Activated CD4-positive, alpha-beta T cell treated with anti-CD3 and anti-CD28 coated beads for 36 hours (primary cell): ENCODE data around the gene CHMP2B. TPM values are rescaled to one million over a fixed set of nuclear protein-coding genes. Genes with fewer than 3 reads are reported as not detected.

Experiments
- ATAC-seq: fragments of 200-7000 bp; cut with Tn5 transposase; one replicate; pipeline ENCODE4 v1.10.0; 2021; ENCODE audit warnings: mild to moderate bottlenecking, moderate library complexity
- CTCF ChIA-PET: fragments of 350-600 bp; sonication (Branson Sonifier 250); formaldehyde crosslinking; loops from one replicate; lab custom pipeline; 2021; ENCODE audit warnings: antibody characterized with exemption; lab: Charles Lee
- POLR2A ChIA-PET: fragments of 350-600 bp; sonication (Branson Sonifier 250); formaldehyde crosslinking; loops from one replicate; lab custom pipeline; 2021; ENCODE audit warnings: antibody characterized with exemption, inconsistent platforms; lab: Charles Lee
- DNase-seq: peaks from one replicate; pipeline ENCODE4 v3.0.0-alpha.2; 2020
- H3K27ac Mint-ChIP-seq: one replicate; pipeline ENCODE4 v1.8.0; 2021; ENCODE audit warnings: mixed read lengths
- H3K27me3 Mint-ChIP-seq: one replicate; pipeline ENCODE4 v1.8.0; 2021; ENCODE audit warnings: mixed read lengths
- H3K36me3 Mint-ChIP-seq: one replicate; pipeline ENCODE4 v1.8.0; 2021; ENCODE audit warnings: low read depth, mixed read lengths
- H3K4me1 Mint-ChIP-seq: one replicate; pipeline ENCODE4 v1.8.0; 2021; ENCODE audit warnings: mixed read lengths
- H3K4me3 Mint-ChIP-seq: one replicate; pipeline ENCODE4 v1.8.0; 2021; ENCODE audit warnings: mild to moderate bottlenecking, moderate library complexity, mixed read lengths
- H3K9me3 Mint-ChIP-seq: one replicate; pipeline ENCODE4 v1.8.0; 2021; ENCODE audit warnings: low read depth, mixed read lengths
- intact Hi-C, 2 experiments: fragments of 100-400 bp; cut with DNase I in 1 of 2; cut with micrococcal nuclease in 1 of 2; formaldehyde crosslinking; loops; one replicate each; pipeline versions ENCODE4 v1.14.2 to v1.15.1; 2022 to 2024; cut with DNase I, micrococcal nuclease
- total RNA-seq, 2 experiments: library from RNA; stranded (reverse); gene quantifications; one replicate each; pipeline ENCODE4 v1.2.3, GENCODE V29; 2021

Gene CHMP2B
- total RNA-seq = 10 to 100 TPM; 25.4 to 29.4 TPM

GRCh38 chr3:87227104-87227834, at the start of gene CHMP2B:
CHMP2B (plus strand) TSS chr3:87227309; CDS start chr3:87227523, 214 bp downstream.
- intact Hi-C loops = loop anchor here (1.0 to 5.0 kb wide), 2 partner anchors 830 to 922 kb away; partner anchors contain the start of genes C3orf38 (in 1 of the 2), CGGBP1 (in 1 of the 2) and ZNF654 (in 1 of the 2)
- H3K4me3 Mint-ChIP-seq = peak within 1 kb of the TSS; percentile 97
- DNase-seq = peak; percentile 94
- peaks cover 3% of the 10 kb centered on the region for H3K9me3 Mint-ChIP-seq
- ChIA-PET POLR2A (interaction anchor here (0.6 kb wide), 3 partner anchors 89 to 1357 kb away, joined by 3 read pairs; no protein-coding TSS in a partner anchor), CTCF (interaction anchor here (1.0 to 1.9 kb wide), 4 partner anchors 32 to 59 kb away, joined by 3 to 4 read pairs (median 4); no protein-coding TSS in a partner anchor)
- H3K4me1 Mint-ChIP-seq = peaks cover 40% of the 10 kb centered on the region
- peak; percentile 94 for ATAC-seq
- H3K36me3 Mint-ChIP-seq = peaks cover 9% of the 10 kb centered on the region
- H3K27me3 Mint-ChIP-seq = peaks cover 9% of the 10 kb centered on the region
- peak within 1 kb of the TSS; percentile 96 for H3K27ac Mint-ChIP-seq

GRCh38 chr3:87179642-87180041, 47.5 kb upstream of the CHMP2B start:
- Mint-ChIP-seq H3K9me3 (no peaks in the 10 kb centered on the region), H3K27ac (no peak overlapping the region), H3K4me1 (no peaks in the 10 kb centered on the region), H3K27me3 (peaks cover 7% of the 10 kb centered on the region), H3K36me3 (no peaks in the 10 kb centered on the region), H3K4me3 (no peak overlapping the region)
- ChIA-PET POLR2A (no interaction called here), CTCF (interaction anchor here (0.6 to 0.8 kb wide), 2 partner anchors 48 to 448 kb away, joined by 4 to 5 read pairs; no protein-coding TSS in a partner anchor)
- intact Hi-C loops = no loop called here
- ATAC-seq (no peak), DNase-seq (no peak)

GRCh38 chr3:87181551-87181950, 45.6 kb upstream of the CHMP2B start:
- no peak overlapping the region for H3K4me3 Mint-ChIP-seq
- intact Hi-C loops = no loop called here

GRCh38 chr3:87182023-87182422, 45.1 kb upstream of the CHMP2B start:
- intact Hi-C loops = no loop called here
- CTCF ChIA-PET = no interaction called here

More at GRCh38 chr3:87181551-87181950, 45.6 kb upstream of the CHMP2B start:
- Mint-ChIP-seq H3K27ac (no peak overlapping the region), H3K27me3 (peaks cover 7% of the 10 kb centered on the region), H3K9me3 (no peaks in the 10 kb centered on the region), H3K4me1 (no peaks in the 10 kb centered on the region), H3K36me3 (no peaks in the 10 kb centered on the region)
- no peak for DNase-seq
- POLR2A ChIA-PET = no interaction called here
- ATAC-seq = no peak
- CTCF ChIA-PET = no interaction called here

GRCh38 chr3:87186608-87187159, 40.4 kb upstream of the CHMP2B start:
- ATAC-seq (no peak), DNase-seq (no peak)
- intact Hi-C loops = no loop called here
- H3K36me3 Mint-ChIP-seq = no peaks in the 10 kb centered on the region
- H3K27ac Mint-ChIP-seq = no peak overlapping the region
- ChIA-PET POLR2A (no interaction called here), CTCF (no interaction called here)
- peaks cover 7% of the 10 kb centered on the region for H3K27me3 Mint-ChIP-seq
- H3K9me3 Mint-ChIP-seq = no peaks in the 10 kb centered on the region
- H3K4me1 Mint-ChIP-seq = no peaks in the 10 kb centered on the region
- H3K4me3 Mint-ChIP-seq = no peak overlapping the region

More at GRCh38 chr3:87182023-87182422, 45.1 kb upstream of the CHMP2B start:
- Mint-ChIP-seq H3K27ac (no peak overlapping the region), H3K4me1 (no peaks in the 10 kb centered on the region), H3K36me3 (no peaks in the 10 kb centered on the region), H3K9me3 (no peaks in the 10 kb centered on the region), H3K27me3 (peaks cover 11% of the 10 kb centered on the region), H3K4me3 (no peak overlapping the region)
- DNase-seq (no peak), ATAC-seq (no peak)
- POLR2A ChIA-PET = no interaction called here

- no peak for ATAC-seq
- Mint-ChIP-seq H3K9me3 (no peaks in the 10 kb centered on the region), H3K4me1 (no peaks in the 10 kb centered on the region), H3K27ac (no peak overlapping the region), H3K27me3 (peaks cover 5% of the 10 kb centered on the region), H3K36me3 (no peaks in the 10 kb centered on the region), H3K4me3 (no peak overlapping the region)
- intact Hi-C loops = no loop called here
- POLR2A ChIA-PET = no interaction called here
- CTCF ChIA-PET = no interaction called here
- no peak for DNase-seq
These were observed 35.9 kb upstream of the CHMP2B start for GRCh38 chr3:87191175-87191574.

GRCh38 chr3:87191641-87192040, 35.5 kb upstream of the CHMP2B start:
- Mint-ChIP-seq H3K9me3 (no peaks in the 10 kb centered on the region), H3K4me1 (no peaks in the 10 kb centered on the region), H3K27me3 (peaks cover 5% of the 10 kb centered on the region), H3K27ac (no peak overlapping the region), H3K4me3 (no peak overlapping the region), H3K36me3 (no peaks in the 10 kb centered on the region)
- intact Hi-C loops = no loop called here
- no peak for ATAC-seq
- ChIA-PET CTCF (no interaction called here), POLR2A (no interaction called here)
- DNase-seq = no peak

- Mint-ChIP-seq H3K36me3 (no peaks in the 10 kb centered on the region), H3K4me3 (no peak overlapping the region), H3K27me3 (peaks cover 2% of the 10 kb centered on the region), H3K4me1 (no peaks in the 10 kb centered on the region), H3K27ac (no peak overlapping the region), H3K9me3 (no peaks in the 10 kb centered on the region)
- intact Hi-C loops = no loop called here
- DNase-seq (no peak), ATAC-seq (no peak)
- ChIA-PET CTCF (no interaction called here), POLR2A (no interaction called here)
These were observed 30.2 kb upstream of the CHMP2B start for GRCh38 chr3:87196879-87197278.

GRCh38 chr3:87197531-87197930, 29.6 kb upstream of the CHMP2B start:
- Mint-ChIP-seq H3K27me3 (peaks cover 2% of the 10 kb centered on the region), H3K4me3 (no peak overlapping the region), H3K9me3 (no peaks in the 10 kb centered on the region), H3K4me1 (no peaks in the 10 kb centered on the region), H3K27ac (no peak overlapping the region), H3K36me3 (no peaks in the 10 kb centered on the region)
- ChIA-PET POLR2A (no interaction called here), CTCF (no interaction called here)
- no peak for DNase-seq
- no peak for ATAC-seq
- intact Hi-C loops = no loop called here

GRCh38 chr3:87198774-87199173, 28.3 kb upstream of the CHMP2B start:
- no peaks in the 10 kb centered on the region for H3K9me3 Mint-ChIP-seq
- no peaks in the 10 kb centered on the region for H3K36me3 Mint-ChIP-seq
- no peaks in the 10 kb centered on the region for H3K4me1 Mint-ChIP-seq
- DNase-seq (no peak), ATAC-seq (no peak)
- ChIA-PET CTCF (no interaction called here), POLR2A (no interaction called here)
- H3K4me3 Mint-ChIP-seq = no peak overlapping the region
- H3K27ac Mint-ChIP-seq = no peak overlapping the region
- intact Hi-C loops = no loop called here
- H3K27me3 Mint-ChIP-seq = peaks cover 5% of the 10 kb centered on the region

GRCh38 chr3:87199628-87200027, 27.5 kb upstream of the CHMP2B start:
- CTCF ChIA-PET = interaction anchor here (0.6 to 1.6 kb wide), 2 partner anchors 22 to 228 kb away, joined by 3 read pairs; no protein-coding TSS in a partner anchor
- POLR2A ChIA-PET = no interaction called here
- intact Hi-C loops = no loop called here
- no peaks in the 10 kb centered on the region for H3K4me1 Mint-ChIP-seq
- H3K36me3 Mint-ChIP-seq = no peaks in the 10 kb centered on the region
- H3K4me3 Mint-ChIP-seq = no peak overlapping the region
- peaks cover 5% of the 10 kb centered on the region for H3K27me3 Mint-ChIP-seq
- no peak overlapping the region for H3K27ac Mint-ChIP-seq
- DNase-seq = no peak
- H3K9me3 Mint-ChIP-seq = no peaks in the 10 kb centered on the region
- no peak for ATAC-seq
